ENCODE results near the gene SLC39A11.

The SLC39A11 gene

DNA sequence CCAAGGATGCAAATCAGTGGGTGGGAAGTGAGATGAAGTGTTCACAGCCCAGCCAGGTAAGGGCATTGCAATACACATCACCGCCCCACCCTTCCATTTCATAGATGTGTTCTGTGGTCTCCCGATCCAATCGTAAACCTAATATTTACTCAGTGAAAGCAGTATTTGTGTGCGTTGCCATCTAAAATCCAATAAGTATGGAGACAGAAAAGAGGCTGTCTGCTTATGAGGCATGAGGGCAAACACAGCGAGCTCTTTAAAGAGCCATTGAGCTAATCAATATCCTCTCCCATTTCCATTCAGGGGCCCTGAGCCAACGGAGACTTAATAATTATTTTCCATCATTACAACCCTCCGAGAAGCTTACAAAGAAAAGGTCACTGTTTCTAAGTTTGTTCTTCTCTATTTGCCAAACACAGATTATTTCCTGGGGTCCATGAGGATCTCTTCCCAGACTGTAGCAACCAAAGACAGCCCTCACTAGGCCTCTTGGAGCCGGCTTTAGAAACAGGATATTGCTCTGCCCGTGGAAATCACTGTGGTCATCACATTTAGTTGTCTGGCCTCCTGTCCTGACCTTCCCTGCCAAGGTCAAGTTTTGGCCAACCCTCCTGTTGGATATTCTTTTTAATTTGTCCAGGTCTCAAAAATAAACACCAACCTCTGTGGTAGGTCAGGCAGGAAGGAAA is 120.1 kb downstream of the SLC39A11 start:
- DNase-seq: no peak

DNA sequence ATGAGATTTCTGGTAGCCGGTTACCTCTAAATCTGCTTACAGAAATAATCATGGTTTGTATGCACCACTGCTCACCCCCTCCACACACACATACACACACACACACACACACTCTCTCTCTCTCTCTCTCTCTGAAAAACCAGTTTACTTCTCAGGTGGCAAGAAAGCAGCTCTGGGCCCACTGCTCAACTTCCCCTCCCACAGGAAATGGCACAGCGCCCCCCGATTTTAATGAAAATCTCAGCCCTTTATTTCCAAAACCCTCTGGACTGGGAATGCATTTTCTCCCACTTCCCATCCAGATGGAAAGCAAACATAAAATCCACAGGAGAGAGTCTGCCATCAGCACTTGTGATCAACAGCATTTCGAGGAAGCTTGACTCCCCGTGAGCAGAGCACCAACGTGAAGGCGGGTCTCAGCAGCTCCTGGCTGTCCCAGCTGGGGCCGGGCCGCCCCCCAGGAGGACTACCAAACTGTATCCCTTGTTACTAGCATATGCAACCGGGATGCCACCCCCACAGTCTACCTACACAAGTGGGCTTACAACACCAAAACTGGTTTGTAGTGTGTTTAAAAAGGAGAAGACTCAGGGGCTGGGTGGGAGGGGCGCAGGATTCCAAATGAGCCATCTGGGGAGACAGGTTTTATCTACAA is 121.1 kb downstream of the SLC39A11 start:
- no peak for DNase-seq

DNA sequence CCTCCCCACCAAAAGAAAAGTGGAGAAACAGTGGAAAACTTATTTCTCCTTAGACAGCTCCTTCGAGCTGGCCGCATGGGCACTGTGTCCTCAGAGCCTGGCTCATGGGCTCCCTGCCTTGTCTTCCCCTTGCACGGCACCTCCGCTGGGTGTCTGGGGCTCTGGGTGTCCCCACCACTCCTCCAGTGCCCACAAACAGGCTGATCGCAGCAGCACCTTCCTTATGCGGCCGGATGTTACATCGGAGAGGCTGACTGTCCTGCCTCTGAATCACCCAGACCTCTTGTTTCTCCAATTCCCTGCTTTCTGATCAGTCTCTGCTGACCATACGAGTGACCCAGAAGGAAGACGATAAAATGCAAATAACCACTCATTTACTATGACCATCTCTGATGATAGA is 121.7 kb downstream of the SLC39A11 start:
- DNase-seq: no peak

DNA sequence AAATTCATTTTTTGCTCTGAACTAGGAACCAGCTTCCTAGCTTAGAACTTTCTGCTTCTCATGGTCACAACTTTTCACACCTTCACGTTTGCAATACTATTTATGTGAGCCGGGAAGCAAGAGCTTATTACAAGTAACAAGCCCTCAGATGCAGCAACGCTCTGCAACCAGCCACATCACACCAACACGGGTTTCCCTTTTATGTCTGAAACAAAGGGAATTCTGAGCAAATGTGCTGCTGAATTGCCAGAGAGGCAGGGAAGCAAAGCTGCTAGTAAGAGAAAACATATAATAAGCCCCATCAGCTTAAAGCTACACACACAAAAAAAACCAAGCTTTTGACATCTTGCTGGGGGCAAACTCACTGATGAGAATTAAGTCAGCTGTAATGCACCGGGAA is 122.2 kb downstream of the SLC39A11 start:
- no peak for DNase-seq

DNA sequence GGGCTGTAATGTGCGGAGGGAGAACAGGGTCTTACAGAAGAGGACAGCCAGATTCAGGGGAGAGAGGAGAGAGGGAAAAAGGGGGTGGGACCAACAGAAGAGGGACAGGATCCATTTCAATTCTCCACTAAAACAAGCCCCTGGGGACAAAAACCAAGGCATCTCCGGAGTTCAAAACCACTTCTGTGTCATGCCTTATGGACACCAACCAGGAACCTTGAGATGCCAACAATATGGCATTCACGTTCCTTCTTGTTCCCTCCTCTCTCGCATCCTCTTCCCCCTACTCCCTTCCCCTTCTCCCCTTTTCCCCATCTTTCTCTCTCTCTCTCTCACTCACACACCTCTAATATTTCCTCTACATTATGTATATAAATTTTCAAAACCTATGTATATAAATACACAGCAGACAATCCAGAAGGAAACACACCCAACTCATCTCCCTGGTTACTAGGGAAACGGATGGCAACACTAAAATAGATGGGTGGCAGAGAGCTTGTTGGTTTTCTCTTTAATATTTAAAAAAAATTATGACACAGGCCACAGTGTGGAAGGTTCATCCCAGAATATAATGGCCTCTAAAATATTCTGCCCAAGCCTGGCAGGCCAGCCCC is 123.1 kb downstream of the SLC39A11 start:
- no peak for DNase-seq

DNA sequence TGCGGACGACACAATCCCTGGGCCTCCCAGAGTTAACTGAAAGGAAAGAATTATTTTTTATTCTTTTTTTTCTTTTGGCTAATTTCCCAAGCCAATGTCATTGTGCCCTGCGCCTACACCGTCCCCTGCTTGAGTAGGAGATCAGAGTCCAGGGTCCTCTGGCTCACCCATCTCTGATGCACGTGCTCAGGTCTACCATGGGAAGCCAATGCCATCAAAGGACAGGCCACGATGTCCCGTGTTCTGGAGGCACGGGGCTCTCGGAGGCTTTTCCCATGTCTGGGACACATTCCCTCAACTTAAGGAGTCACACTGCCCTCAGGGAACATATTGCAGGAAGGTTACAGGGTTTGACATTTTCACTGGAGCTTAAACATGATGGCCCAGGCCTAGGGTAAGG is 123.7 kb downstream of the SLC39A11 start:
- DNase-seq: no peak

DNA sequence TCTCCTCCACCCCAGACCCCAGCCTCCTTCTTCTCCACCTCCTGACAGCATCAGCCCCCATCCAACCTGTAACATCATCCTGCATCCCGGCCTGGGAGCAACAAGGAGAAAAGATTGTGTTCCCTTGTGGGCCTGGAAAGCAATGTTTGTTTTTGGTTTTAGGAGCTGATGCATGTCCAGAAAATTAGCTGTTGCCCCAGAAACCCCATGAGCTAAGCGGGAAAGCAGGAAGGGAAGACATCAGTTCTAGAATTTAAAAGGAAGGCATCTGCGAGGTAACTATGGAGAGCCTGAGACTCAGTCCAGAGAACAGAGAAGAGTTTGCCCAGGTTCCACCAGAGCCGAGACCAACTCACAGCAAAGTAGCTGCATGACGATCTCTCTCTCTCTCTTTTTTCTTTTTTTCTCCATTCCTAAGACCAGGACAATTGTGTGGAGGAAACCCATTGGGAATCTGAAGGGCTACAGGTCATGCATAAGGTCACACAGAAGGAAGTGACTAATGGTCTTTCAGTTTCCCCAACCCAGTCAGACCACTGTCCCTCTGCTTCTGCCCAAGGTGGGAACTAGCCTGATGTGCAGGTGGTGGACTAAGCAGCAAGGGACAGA is 124.4 kb downstream of the SLC39A11 start:
- no peak for DNase-seq

DNA sequence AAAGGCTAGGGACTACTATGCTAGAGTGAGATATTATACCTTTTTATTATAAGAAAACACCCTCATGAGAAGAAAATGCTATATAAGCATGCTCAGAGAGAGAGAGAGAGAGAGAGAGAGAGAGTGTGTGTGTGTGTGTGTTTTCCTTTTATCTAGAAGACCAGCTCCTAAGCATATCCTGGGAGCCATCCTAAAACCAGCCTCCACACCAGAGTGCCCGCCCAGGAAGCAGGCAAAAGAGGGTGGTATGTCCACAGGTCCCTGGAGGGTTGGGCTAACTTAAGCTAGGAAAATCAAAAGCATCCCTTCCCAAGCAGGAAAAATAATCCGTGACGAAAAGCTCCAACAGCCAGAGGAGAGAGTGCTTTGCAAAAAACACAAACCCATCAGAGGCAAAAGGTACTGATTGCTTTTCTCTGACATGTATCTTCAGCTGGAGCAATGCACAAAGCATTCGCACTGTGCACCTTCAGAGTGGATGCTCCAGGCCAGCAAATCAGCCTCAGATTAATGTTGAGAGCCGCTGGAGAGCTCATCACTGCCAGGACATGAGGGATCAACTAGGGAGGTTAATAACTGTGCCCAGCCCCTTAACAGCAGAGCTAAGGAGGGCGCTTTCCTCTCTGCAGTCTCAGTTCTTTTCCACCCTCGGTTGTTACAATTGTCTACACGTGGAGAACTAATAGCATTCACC is 125.1 kb downstream of the SLC39A11 start:
- DNase-seq: no peak

DNA sequence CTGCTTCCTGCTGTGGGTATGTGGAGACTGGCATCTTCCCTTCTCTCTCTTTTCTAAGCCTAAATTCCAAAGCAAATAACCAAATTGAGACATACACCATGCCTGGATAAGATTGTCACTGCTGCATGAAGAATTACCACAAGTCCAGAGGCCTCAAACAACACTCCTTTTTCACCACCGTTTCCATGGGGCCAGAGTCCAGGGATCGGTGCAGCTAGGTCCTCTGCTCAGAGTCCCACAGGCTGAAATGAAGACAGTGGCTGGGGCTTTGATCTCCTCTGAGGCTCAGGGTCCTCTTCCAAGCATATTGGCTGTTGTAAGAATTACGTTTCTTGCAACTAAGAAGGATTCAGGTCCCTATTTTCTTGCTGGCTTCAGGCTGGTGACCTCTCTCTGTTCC is 130.4 kb downstream of the SLC39A11 start:
- DNase-seq: no peak

DNA sequence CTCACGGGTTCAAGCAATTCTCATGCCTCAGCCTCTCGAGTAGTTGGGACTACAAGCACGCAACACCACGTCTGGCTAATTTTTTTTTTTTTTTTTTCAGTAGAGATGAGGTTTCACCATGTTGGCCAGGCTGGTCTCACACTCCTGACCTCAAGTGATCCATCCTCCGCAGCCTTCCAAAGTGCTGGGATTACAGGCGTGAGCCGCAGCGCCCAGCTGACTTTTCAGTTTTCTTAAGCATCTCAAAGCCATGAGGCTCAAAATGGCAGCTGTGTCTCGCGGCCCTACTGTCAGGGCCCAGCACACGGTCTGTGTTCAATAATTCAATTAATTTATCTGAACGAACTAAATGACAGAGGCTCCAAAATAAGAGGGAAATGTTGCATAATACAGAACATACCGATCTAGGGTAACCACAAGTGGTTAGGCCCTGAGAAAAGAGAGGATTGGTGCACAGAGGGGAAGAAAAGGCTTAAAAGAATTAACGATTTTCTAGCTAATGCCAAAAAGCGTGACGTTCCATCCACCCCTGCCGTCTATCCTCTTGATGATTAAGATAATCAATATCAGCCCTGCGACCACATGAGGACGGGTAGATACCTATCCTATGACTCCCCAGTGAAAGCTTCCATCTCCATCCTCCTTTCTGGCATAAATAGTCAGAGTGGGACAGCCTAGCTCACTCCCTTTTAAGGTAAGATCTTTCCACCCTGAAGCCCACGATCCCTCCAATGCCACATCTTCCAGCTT is 136.9 kb downstream of the SLC39A11 start:
- DNase-seq: no peak

DNA sequence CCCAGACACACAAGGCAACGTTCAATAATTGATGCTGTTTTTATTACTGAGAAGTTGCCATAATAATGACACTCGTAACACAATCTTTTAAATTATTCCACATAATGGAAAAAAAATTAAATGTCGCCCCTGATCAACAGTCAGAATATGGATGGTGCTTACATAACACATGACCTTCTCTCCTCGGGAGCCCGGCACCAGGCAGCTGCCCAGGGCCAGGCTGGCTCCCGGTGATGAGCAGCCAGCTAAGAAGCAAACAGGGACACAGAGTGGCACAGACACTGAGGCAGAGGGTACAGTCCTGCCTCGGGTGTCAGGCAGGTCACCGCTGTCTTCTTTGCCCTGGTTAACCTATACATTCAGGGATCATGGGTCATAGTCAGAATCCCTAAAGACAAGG is 137.9 kb downstream of the SLC39A11 start:
- no peak for DNase-seq

DNA sequence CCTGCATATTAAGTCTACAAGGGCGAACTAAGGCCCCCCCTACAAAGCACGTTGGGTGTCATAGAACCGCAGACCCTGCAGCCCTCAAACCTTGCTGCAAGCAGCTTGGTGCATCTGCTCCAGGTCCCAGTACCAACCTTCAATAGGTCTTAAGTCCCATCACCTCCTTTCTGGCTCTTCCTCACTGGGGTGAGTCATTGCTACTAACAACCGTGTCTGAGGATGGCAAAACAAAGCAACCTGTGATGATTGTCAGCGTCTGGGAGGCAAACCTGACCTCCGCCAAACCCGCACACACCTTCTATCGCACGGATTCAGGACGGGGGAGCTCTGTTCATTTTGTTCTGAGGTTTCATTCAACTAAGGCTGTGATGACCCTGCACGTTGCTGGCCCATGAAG is 138.9 kb downstream of the SLC39A11 start:
- DNase-seq: no peak

DNA sequence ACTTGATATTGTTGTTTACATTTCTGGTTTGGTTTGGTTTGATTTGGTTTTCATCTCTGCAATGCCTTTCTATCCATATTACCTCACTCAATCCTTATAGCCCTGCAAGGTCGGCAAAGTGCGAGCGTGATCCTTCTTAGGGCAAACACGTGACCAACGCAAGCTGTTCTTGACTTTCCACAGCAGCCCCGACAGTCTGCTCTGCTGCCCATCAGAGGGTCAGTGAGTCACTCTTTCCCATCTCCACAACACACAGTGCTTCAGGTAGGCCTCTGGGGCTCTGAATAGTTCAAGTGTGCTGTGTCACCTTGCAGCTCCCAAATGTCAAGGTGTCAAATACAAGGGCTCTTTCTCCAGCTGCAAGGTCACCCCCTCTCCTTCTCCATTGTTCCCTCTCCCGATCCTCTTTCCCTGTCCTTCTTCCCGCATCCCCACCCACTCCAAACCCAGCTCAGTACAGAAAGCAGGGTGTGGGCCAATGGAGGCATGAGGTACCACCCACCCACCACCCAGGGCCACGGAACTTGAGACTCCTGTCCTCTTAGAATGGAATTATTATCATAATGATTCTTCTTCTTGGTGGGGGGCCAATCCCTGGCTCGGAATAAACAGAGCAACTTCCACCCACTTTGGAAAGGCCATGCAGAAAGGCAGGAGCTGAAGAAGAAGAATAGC is 139.7 kb downstream of the SLC39A11 start:
- no peak for DNase-seq

DNA sequence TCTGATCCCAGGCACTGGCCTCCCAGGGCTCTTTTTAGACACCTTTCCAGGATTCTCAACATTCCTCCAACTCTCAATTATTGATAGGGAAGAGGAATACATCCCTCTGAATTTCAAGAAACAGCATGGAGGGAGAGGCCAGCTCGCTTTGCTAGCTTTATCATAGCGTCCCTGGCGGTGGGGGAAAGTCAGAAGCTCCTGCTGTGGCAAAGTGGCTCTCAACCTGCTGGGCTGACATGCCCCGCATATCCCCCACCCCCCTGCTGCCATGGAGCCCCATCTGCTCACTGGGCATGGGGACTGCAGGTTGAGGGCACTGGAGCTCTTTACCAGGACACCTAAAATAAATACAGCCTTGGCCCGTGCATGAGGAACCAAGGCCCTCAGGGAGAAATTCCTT is 140.3 kb downstream of the SLC39A11 start:
- DNase-seq: no peak

DNA sequence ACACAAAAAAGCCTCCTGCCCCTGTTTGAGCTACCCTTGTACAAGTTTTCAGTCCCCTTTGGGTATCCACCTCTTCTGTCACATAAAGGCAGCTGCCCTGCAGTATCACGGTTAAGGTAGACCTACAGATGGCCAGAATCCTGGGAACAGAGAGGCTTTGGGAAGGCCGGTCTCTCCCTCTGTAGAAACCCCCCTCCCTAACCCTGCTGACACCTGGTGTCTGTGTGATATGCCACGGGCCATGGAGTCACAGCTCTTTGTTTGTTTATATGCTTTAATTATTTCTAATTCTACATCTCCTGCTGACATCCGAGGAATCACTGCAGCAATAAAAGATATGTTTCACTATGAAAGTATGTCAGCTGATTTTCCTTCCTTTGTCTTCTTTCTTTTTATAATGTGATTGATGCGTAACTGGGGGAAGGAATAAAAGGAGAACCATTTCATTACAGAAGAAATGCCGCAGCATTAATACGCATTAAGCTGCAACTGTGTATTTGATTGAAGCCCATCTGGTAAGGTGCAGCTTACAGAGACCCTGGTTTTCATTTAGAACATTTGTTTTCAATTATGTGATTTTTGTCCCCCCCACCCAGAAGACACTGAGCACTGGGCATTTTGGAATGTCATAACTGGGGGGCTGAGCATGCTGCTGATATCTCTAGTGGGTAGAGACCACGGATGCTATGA is 142.1 kb downstream of the SLC39A11 start:
- no peak for DNase-seq

DNA sequence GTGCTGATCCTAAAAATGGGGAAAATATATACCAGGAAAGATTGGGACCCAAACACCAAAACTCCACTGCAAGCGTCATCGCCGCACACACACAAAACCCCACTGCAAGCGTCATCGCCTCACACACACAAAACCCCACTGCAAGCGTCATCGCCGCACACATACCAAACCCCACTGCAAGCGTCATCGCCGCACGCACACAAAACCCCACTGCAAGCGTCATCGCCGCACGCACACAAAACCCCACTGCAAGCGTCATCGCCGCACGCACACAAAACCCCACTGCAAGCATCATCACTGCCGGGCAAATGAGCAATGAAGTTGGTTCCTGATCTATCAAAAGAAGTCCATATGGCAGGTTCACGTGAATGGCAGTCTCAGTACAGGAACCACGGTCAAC is 144.4 kb downstream of the SLC39A11 start:
- DNase-seq: no peak

DNA sequence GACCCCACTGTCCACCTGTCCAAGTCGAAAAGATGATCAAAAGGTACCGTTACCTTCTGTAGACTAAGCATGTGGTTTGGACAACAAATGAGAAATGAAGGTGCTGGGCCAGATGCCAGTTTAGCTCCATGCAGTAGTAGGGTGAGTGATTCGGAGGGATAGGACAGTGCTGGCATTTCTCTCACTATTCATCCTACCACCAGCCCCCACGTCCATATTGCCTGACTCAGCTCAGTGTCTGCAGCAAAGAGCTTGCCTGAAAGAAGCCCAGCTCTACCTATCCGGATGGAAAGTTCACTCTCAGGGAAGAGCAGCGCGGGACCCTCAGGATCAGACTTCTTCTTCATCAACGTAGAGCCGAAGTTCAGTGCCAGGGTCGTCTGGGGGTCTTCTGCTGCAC is 145.0 kb downstream of the SLC39A11 start:
- no peak for DNase-seq

DNA sequence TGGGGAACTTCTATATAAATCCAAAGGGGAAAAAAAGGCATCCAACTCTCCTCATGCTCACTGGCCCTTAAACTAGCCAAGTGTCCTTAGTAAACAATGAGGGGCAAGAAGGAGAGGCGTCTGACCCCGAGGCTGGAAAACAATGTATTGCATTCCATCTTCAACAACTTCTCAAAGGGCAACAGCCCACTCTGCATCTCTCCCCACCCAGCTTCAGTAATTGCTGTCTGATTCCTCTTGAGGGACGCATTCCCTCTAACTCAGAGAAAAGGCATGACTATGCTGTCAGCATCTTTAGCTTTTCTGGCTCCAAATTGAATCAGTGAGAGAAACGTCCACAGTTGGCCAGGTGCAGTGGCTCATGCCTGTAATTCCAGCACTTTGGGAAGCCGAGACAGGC is 145.8 kb downstream of the SLC39A11 start:
- no peak for DNase-seq

DNA sequence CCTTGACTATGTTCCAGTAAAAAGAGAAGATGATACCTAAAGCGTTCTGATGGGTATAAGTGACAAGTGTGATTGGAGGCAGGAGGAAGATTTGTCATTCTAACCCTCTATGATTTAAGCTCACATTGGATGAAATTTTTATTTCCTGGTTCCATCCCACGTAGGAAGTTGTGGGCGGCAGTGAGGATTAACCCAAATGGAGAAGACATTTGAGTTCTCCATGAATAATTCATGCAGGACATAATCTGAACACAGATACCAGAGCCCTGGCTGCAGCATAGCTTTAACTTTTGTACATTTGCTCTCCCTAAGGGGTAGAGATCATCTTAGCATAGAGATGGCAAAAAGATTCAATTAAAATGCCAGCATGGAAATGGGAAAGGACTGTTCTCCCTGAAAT is 146.3 kb downstream of the SLC39A11 start:
- no peak for DNase-seq

DNA sequence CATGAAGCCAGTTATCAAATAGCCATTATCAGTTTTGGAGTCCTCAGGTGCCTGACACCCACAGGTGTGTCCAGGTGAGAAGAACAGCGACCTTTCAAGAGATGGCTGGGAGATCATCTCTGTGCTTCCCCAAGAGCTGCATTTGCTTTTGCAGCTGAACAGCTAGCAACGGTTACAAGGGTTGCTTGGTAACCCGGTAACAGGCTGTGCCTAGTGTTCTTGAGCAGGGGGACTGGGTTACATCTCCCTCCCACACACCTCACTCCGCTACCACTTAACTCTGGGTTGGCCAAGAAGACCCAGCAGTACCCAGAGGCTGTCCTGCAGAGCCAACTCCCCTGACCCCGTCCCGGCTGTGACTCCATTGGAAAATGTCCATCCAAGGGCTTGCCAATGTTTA is 147.0 kb downstream of the SLC39A11 start:
- DNase-seq: no peak

All from CD4-positive, alpha-beta T cell treated with Interleukin-4 for 4 hours (primary cell).